Measurements from ENCODE around the gene RCN1.
"Not testable (repeated sequence)": the region's sequence is repeated elsewhere in the genome, so short reads cannot be mapped to it uniquely, and the experiment has no call there.

RCN1 gene

GRCh38 chr11:32080361-32080980 is 10.4 kb upstream of the RCN1 start:
- DNase-seq, result no peak

GRCh38 chr11:32081129-32081641 is 9.7 kb upstream of the RCN1 start:
- DNase-seq, result peak; percentile 26

GRCh38 chr11:32081901-32082300 is 9.0 kb upstream of the RCN1 start:
- no peak for DNase-seq

- no peak for DNase-seq
Measured at GRCh38 chr11:32082346-32082986, 8.4 kb upstream of the RCN1 start.

GRCh38 chr11:32087597-32087996 is 3.3 kb upstream of the RCN1 start:
- no peak for DNase-seq

GRCh38 chr11:32088117-32088941 is 2.5 kb upstream of the RCN1 start:
- peak; percentile 81 for DNase-seq

- no peak for DNase-seq
Measured at GRCh38 chr11:32092581-32093170, 1.8 kb downstream of the RCN1 start.

- no peak for DNase-seq
Measured at GRCh38 chr11:32094923-32095322, 4.0 kb downstream of the RCN1 start.

- DNase-seq, result no peak
Measured at GRCh38 chr11:32098142-32098903, 7.4 kb downstream of the RCN1 start.

- DNase-seq, result no peak
Measured at GRCh38 chr11:32099516-32099915, 8.6 kb downstream of the RCN1 start.

- no peak for DNase-seq
Measured at GRCh38 chr11:32100495-32100894, 9.6 kb downstream of the RCN1 start.

GRCh38 chr11:32101791-32102190 is 10.9 kb downstream of the RCN1 start:
- DNase-seq, result no peak

- not testable (repeated sequence) for DNase-seq
Measured at GRCh38 chr11:32103121-32103719, 12.3 kb downstream of the RCN1 start.

- no peak for DNase-seq
Measured at GRCh38 chr11:32103941-32104340, 13.1 kb downstream of the RCN1 start.

GRCh38 chr11:32105871-32106560 is 15.1 kb downstream of the RCN1 start:
- no peak for DNase-seq

GRCh38 chr11:32107647-32108046 is 16.8 kb downstream of the RCN1 start:
- no peak for DNase-seq

GRCh38 chr11:32108576-32108975 is 17.7 kb downstream of the RCN1 start:
- DNase-seq, result no peak

- no peak for DNase-seq
Measured at GRCh38 chr11:32109138-32109537, 18.3 kb downstream of the RCN1 start.

GRCh38 chr11:32109592-32109991 is 18.7 kb downstream of the RCN1 start:
- DNase-seq, result no peak

GRCh38 chr11:32110795-32111194 is 19.9 kb downstream of the RCN1 start:
- DNase-seq, result no peak

GRCh38 chr11:32113200-32113919 is 22.5 kb downstream of the RCN1 start:
- DNase-seq, result no peak

All from hematopoietic multipotent progenitor cell treated with erythropoietin and hydrocortisone succinate and interleukin-3 and kit ligand, for 6 days (in vitro differentiated cells).